GM12891 (cell line): ENCODE data around the gene SHROOM3.

Experiments used
- PAX5 ChIP-seq: IDR thresholded peaks from 2 replicates; pipeline ENCODE4 v1.6.1; 2011; ENCODE audit warnings: low read length, moderate library complexity, mild to moderate bottlenecking; ENCODE audit not compliant: insufficient read depth, severe bottlenecking
- POLR2A ChIP-seq: IDR thresholded peaks from 2 replicates; pipeline ENCODE4 v1.6.1; 2011; ENCODE audit warnings: low read depth, low read length, control low read depth
- POLR2AphosphoS5 ChIP-seq: IDR thresholded peaks from 2 replicates; pipeline ENCODE4 v1.6.1; 2011; ENCODE audit warnings: low read depth, low read length, control low read depth
- SPI1 ChIP-seq: IDR thresholded peaks from 2 replicates; pipeline ENCODE4 v1.6.1; 2011; ENCODE audit warnings: low read depth, low read length, control low read depth

DNA sequence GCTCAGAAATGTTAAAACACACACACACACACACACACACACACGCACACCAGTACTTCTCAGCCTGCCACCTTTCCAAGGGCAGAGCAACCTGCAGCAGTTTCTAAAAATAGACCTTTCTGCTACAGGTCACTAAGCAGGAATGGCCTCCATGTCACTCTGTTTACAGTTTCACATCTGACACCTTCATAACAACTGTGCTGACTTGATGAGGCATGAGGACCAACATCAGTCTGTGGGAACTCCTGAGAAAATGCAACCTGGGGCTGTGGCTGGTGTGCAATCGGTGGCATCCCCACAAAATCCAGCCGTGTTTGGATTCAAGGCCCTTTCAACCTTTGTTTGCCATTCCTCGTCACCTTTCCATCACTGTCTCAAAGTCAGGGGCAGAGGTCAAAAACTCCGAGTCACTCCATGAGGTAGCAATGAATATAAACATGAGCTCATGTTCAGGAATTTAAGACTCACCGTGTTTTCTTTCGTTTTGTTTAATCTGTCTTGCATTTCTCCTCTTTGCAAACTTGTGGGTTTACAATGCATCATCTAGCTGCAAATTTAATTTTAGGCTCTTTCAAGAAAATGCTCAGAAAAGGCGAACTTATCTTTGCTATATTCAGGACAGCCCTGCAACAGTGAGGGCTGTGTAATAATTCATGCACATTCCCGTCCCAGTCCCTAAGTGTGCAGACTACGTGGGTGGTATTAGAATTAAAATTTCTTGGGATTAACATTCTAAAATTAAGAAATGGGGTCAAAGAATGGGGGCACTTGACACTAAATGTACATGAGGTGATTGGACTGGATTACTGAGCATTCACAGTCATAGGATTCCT is 135.3 kb downstream of the SHROOM3 start:
- no peak for TF ChIP-seq POLR2A
- no peak for TF ChIP-seq POLR2AphosphoS5
- TF ChIP-seq PAX5, result no peak
- TF ChIP-seq SPI1, result no peak
